Hematopoietic multipotent progenitor cell treated with erythropoietin and hydrocortisone succinate and interleukin-3 and kit ligand, for 6 days (in vitro differentiated cells): Measurements from ENCODE around the gene WRAP73.

Experiments used
- DNase-seq: peaks from one replicate; pipeline ENCODE4 v3.0.0-alpha.2; 2015

WRAP73 gene

GRCh38 chr1:3644273-3644672, 5.6 kb downstream of the WRAP73 start:
- DNase-seq = no peak

GRCh38 chr1:3642919-3643675, 6.8 kb downstream of the WRAP73 start:
- DNase-seq = no peak

GRCh38 chr1:3641816-3642215, 8.1 kb downstream of the WRAP73 start:
- no peak for DNase-seq

- DNase-seq = no peak
These were observed 8.7 kb downstream of the WRAP73 start for GRCh38 chr1:3641046-3641760.

DNA sequence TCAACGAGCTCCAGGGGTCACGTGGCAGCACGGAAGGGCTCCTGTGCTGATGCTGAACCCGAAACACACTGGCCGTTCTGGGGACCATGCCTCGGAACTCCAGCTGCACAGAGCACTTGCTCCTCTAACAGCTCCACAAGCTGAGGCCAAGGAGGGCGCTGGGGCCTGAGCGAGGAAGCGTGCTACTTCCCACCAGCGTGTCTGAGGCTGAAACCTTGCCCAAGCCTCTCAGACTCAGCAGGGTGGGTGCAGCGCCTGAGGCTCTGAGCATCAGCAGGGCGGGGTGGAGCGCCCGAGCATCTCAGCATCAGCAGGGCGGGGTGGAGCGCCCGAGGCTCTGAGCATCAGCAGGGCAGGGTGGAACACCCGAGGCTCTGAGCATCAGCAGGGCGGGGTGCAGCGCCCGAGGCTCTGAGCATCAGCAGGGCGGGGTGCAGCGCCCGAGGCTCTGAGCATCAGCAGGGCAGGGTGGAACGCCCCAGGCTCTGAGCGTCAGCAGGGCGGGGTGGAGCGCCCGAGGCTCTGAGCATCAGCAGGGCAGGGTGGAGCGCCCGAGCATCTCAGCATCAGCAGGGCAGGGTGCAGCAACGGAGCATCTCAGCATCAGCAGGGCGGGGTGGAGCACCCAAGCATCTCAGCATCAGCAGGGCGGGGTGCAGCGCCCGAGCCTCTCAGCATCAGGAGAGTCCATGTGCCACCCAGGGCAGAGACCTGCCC, 9.6 kb downstream of the WRAP73 start:
- no peak for DNase-seq

- DNase-seq = no peak
These were observed 10.4 kb downstream of the WRAP73 start for GRCh38 chr1:3639397-3639911.

DNA sequence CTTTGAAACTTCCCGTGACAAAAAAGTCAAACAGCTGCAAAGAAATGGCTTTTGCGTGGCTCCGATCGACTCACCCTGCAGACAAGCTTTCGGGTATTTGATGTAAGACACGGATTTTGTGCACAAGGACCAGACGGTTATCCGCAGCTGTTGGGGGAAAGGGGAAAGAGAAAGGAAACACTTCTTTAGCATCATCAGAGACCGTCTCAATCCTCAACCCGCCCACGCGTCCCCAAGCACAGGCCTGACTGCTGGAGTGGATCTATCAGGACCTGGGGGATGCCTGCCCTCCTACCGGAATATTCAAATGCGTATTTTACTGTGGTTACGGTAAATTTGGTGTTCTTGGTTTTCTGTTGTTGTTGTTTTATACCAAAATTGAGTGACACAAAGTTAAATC, 11.2 kb downstream of the WRAP73 start:
- DNase-seq = no peak

GRCh38 chr1:3638027-3638426, 11.9 kb downstream of the WRAP73 start:
- no peak for DNase-seq

GRCh38 chr1:3636531-3636930, 13.4 kb downstream of the WRAP73 start:
- DNase-seq = no peak

- DNase-seq = no peak
These were observed 13.8 kb downstream of the WRAP73 start for GRCh38 chr1:3636080-3636479.

GRCh38 chr1:3634059-3634800, 15.7 kb downstream of the WRAP73 start:
- DNase-seq = no peak

GRCh38 chr1:3633344-3634058, 16.4 kb downstream of the WRAP73 start:
- DNase-seq = no peak

GRCh38 chr1:3632716-3633343, 17.1 kb downstream of the WRAP73 start:
- DNase-seq = no peak

DNA sequence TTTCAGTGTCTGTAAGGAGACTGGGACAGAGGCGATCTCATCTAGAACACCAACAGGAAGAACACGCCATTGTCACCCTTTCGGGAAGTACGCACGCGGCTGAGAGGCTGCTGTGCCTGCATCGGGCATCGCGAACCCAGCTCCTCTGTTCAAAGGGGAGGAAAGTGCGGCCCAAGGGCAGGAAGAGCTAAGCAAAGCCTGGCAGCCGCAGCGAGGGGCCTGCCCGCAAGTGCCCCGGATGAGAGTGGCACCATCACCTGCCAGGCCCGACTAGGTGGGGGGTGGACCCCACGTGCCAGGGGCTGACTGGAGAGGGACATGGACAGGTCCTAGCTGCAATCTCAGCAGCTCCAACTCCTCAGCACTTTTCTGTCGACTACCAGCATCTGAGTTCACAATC, 17.6 kb downstream of the WRAP73 start:
- no peak for DNase-seq

- DNase-seq = no peak
These were observed 18.3 kb downstream of the WRAP73 start for GRCh38 chr1:3631320-3632260.

DNA sequence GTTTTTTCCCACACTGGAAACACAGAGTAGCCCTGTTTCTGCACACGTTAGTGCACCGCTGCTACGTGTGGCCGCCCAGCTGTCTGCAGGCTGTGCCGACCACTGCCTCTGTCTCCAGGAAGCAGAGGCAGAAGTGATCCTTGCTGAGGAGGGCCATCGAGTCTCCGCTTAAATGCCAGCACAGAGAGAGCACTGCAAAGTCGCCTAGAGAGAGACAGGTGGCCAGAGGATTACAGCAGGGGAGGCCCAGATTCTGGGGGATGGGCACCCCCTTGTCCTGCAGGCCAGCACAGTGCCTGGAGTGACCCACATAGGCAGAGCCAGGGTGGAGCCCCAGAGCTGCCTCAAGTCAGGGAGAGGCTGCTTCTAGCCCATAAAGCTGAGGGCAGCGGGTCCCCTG, 19.0 kb downstream of the WRAP73 start:
- no peak for DNase-seq

DNA sequence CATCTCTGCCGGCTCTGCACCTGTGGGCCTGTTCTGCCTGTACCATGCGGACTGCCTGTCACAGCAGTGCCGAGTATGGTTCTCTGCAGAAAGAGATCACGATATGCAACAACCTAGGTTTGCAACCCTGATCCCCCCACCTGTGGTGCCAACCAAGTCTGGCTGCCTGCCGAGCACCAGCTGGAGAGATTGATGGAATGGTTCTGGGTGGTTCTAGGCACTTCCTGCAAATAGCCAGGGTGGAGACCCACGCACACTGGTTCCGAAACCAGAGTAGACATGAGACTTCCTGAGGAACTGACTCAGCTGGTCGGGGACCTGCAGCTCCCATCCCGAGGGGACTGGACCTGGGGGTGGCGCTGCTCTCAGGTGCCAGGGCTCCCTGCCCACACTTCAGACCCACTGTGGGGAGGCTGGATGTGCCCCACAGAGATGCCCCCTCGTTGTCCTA, 19.7 kb downstream of the WRAP73 start:
- no peak for DNase-seq

DNA sequence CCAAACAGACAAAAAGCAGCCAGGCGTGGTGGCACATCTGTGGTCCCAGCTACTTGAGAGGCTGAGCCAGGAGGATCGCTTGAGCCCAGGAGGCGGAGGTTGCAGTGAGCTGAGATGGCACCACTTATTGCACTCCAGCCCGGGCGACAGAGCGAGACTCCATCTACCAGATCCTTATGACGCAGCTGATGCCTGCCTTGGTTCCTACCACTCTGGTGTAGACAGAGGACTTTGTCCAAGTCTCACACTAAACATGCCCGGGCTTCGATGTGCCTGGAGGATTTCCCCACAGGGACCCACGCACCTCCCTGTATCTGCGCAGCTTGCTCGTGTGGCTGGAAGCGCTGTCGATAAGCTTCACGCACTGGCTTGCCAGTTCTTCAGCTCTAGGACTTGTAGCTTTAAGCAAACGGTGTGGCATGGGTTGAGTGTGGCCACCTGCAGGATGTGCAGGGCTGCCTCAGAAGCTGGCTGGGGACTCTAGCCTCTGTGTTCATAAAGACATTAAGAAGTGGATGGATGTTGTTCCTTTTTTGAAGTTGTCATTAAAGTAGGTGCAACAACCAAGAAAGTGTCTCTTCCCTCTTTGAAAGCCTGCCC, 20.2 kb downstream of the WRAP73 start:
- no peak for DNase-seq

DNA sequence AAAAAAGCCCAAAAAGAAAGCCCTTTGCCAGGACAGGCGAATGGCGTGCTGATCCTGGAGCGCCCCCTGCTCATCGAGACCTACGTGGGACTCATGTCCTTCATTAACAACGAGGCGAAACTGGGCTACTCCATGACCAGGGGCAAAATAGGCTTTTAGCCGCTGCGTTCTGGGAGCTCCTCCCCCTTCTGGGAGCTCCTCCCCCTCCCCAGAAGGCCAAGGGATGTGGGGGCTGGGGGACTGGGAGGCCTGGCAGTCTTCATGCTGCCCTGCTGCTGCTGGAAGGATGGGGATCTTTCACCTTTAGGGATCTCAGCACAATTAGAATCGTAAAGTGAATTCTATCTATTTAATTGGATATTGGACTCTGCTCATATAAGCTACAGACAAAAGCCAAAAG, 21.5 kb downstream of the WRAP73 start:
- DNase-seq = no peak
